GM19395 (cell line): ENCODE results near the gene EVI5L.
"Not testable (repeated sequence)": the region's sequence is repeated elsewhere in the genome, so short reads cannot be mapped to it uniquely, and the experiment has no call there.

Experiments used
- ATAC-seq: cut with Tn5 transposase; IDR thresholded peaks from one replicate; pipeline ENCODE4 v1.9.1; 2021; ENCODE audit warnings: mild to moderate bottlenecking, moderate library complexity; ENCODE audit not compliant: unreplicated experiment

Gene EVI5L

DNA sequence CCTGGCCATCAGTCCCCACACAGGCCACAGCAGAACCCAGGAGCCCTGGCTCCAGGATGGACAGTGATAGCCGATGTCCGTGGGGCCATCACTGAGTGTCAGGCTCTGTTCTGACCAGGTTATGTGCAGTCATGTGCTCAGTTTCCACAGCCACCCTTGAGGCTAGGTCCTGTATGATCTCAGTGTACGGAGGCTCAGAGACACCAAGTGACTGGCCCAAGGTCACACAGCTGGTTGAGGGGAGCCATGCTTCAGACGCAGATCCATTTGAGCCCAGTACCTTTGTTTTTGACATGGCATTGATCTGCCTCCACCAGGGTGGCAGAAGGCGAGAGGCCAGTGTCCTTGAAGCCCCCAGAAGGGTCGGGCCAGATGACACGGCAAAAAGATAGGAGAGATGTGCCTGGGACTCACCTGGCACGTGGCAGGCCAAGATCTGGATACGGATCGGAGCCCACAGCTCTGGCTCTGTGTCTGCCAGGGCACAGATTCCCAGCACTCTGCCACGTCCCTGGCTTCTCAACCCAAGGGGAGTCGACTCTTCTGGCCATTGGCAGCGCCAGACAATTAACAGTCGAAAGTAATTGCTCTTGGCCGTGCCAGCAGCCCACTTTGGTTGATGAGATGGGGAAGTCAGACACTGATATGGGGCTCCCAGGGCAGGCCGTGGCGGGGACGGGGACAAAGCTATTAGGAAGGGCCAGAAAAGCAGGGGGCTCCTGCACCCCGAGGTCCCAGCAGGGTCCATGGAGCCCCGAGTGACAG, 15.6 kb downstream of the EVI5L start:
- ATAC-seq = no peak

DNA sequence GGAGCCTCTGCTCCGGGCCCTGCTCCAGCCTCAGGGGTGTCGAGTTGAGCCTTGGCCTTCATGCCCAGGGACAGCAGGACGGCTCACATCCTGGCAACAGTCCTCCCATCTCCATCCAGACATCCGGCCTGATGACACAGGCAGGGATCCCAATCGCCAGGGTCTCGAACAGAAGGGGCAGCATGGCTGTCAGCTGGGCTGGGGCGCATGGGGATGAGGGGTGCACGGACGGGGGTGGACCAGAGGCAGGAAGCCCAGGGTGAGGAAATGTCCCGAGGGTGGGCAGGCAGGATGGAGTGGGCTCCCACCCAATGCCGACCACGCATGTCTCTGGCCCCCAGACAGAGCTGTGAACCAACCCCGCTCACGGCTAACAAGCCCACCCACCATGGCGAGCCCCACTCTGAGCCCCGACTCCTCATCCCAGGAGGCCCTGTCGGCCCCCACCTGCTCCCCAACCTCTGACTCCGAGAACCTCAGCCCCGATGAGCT, 16.2 kb downstream of the EVI5L start:
- ATAC-seq = no peak

DNA sequence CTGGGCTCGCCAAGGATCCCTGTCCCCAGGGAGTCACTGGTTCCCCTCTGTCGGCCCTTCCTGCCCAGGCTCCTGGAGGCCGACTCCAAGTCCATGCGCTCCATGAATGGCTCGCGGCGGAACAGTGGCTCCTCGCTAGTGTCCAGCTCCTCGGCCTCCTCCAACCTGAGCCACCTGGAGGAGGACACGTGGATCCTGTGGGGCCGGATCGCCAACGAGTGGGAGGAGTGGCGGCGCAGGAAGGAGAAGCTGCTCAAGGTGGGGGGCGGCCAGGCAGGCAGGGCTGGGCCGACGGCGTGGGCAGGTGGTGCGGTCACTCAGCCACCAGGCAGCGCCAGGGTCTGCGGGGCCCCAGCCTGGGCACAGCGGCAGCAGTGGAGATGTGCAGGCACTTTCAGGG, 17.6 kb downstream of the EVI5L start:
- ATAC-seq = no peak

DNA sequence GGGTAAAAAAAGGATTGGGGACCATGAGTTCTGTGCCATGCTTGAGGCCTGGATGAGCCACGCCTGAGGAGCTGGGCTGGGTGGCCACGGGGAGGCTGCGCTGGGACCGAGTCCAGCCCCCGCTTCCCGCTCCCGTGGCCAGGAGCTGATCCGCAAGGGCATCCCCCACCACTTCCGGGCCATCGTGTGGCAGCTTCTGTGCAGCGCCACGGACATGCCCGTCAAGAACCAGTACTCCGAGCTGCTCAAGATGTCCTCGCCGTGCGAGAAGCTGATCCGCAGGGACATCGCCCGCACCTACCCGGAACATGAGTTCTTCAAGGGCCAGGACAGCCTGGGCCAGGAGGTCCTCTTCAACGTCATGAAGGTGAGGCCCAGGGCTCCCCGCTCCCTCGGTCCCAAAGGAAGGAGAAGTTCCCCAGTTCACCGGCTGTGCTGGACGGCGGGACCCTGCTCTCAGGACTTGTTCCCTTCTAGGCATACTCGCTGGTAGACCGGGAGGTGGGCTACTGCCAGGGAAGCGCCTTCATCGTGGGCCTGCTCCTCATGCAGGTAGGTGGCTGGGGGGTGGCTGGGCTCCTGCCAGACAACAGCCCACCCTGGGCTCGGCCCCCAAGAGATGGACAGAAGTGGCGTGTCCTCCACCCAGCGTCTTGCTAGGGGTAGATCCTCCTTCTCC, 18.9 kb downstream of the EVI5L start:
- ATAC-seq = no peak

DNA sequence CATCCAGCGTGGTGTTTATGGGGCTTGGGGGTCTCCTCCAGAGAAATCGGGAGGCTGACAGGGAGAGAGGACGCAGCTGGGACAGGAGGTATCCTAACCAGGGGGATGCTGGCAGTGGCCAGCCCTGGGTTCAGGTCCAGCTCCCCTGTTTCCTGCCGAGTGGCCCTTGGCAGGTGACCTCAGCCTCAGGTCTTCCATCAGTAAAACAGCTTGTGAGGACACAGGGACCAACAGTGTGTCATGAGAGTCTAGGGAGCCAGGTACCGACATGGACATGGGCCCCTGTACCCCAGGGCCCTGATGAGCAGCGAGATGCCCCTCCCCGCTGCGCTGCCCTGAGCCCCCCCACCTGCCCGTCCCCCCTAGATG, 19.6 kb downstream of the EVI5L start:
- ATAC-seq = no peak

DNA sequence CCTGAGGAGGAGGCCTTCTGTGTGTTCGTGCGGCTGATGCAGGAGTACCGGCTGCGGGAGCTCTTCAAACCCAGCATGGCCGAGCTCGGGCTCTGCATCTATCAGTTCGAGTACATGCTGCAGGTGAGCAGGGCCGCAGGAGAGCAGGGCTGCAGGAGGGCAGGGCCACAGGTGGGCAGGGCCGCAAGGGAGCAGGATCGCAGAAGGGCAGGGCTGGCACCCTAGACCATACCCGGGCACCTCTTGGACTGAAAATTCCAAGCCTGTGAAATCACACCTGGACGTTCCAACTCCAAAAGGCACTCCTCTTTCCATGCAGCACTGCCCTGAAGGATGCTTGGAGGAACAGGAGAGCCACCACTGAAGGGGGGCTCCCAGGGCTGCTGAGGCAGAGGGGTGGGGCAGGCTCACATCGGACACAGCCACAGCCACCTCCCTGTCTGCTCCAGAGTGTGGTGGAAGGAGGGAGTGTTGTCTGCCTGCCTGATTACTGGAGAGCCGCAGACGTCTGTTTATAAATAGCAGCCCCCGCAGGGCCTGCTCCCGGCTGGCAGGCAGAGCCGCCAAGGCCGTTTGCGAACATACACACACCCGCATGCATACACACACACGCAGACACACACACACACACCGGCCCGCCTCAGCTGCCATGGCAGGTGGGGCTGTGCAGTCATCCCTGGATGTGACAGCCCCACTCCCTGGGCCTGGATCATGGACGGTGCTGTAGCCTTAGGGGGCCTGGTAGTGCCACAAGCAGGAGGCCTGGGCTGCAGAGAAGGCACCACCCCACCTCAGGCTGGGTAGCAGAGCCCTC, 20.2 kb downstream of the EVI5L start:
- no peak for ATAC-seq

DNA sequence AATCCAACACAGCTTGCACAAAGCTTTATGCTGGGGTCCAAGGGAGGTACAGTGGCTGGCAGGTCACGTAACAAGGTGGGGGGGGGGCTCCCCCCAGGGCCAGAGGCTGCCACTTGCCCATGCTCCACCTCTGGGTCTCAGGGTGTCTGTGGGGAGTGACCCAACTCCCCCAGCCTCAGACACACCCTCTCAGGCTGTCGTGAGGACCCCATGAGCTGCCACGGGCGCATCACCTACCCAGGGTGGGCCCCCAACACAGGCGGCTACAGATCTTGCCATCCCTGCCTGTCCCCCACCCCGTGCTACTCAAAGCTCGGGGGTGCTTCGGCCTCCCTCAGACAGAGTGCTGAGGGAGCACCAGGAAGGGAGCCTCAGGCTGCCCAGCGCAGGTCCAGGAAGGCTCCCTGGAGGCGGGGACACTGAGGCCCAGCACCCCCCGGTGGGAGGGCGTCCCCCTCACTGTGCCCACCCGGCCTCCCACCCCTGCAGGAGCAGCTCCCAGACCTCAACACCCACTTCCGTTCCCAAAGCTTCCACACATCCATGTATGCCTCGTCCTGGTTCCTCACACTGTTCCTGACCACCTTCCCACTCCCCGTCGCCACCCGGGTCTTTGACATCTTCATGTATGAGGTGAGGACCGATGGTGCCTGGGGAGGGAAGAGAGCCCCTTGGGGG, 21.1 kb downstream of the EVI5L start:
- ATAC-seq = no peak

DNA sequence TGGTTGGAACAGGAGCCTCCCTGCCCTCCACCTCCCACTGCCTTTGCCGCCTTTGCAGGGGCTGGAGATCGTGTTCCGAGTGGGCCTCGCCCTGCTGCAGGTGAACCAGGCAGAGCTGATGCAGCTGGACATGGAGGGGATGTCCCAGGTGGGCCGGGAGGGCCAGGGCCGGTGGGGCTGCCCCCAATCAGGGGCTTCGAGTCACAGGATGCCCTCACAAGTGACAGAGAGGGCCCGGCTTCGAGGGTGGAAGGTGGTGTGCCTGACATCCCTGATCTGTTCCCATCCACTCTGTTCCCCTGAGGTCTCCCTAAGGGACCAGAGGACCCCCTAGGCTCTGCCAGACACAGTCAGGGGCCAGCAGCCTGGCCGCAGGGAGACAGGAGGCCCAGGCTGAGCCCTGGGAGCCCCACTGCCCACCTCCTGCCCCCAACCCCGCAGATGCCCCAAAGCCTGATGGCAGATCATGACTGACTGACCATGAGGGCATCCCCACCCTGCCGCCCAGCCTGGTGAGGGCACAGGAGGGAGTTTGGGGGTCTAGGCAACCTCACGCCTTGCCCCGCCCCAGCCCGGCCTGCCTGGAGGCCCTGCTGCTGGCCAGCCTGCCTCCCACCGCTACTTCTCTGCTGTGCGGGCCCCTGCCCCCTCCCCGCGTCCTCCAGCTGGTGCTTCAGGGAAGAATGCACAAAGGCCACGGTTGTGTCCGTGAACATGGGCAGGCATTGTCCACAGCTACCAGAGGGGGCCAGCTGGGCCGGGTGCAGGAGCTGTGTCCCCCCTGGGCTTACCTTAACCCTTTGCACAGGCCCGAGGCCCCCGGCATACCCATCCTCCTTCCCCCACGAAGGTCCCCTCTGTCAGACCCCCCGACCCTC, 21.8 kb downstream of the EVI5L start:
- ATAC-seq = no peak

DNA sequence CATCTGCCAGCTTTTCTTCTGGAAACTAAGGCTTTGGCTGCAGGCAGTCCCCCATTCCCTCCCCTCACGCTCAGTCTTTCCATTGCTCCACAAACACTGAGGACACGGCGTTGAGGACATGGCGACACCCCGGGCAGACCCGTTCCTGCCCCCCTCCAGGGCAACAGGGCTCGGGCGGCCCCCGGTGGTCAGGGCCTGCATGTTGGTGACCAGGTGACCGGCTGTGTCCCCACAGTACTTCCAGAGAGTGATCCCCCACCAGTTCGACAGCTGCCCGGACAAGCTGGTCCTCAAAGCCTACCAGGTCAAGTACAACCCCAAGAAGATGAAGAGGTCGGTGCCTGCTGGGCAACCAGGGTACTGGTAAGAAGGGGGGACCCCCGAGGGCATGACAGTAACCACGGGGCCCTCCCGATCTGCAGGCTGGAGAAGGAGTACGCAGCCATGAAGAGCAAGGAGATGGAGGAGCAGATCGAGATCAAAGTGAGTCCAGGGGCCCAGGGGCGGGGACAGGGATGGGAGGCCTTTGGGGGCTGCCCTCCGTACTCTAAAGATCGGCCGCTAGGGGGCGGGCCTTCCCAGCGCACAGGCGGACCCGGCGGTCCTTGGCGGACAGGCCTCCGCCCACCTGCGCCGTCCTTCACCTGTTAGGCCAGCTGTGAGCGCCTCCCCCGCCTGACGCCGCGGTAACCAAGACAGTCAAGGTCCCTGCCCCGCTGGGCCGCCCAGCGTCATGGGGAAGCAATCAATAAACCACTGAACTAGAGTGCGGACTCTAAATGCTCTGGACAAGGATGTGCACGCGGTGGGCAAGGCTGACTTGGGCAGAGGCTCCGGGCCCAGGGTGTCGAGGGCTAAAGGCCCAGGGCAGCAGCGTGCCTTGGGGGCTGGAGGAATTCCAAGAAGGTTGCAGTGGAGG, 23.1 kb downstream of the EVI5L start:
- no peak for ATAC-seq

DNA sequence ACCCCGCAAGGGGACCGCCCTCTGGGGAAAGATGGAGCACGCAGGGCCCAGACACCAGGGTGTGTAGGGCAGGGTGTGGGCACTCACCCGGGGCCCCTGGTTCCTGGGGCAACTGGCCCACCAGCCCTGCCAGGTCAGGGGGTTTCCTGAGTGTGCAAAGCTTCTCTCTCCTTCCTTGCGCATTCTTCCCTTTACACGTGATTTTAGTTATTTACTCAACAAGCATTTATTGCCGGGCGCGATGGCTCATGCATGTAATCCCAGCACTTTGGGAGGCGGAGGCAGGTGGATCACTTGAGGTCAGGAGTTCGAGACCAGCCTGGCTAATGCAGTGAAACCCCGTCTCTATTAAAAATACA, 23.7 kb downstream of the EVI5L start:
- ATAC-seq = no peak

DNA sequence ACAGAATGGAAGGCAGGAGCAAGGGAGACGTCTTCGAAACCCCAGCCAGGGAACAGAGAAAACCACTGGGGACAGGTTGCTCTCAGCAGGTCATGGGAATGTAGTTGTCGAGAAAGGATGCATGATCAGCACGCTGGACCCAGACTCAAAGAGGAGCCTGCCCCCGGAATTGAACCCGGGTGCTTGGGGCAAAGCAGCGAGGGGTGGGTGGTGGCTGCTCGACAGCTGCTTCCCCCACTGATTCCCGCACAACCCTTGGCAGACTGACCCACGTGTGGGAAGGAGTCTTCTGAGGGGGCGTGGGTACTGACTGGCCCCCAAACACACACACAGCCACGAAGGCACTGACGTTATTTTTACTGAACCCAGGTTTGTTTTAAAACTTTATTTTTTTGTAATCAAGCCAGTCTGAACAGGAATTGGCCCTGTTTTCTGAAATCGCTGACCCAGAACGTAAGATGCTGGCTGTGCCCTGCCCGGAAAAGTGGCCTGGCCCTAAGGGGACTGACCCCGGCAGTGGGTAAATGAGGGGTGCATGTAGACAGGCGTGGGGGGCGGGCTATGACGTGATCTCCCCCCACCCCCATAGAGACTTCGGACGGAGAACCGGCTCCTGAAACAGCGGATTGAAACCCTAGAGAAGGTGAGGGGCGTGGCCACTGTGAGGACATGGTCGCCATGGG, 25.5 kb downstream of the EVI5L start:
- ATAC-seq = no peak

DNA sequence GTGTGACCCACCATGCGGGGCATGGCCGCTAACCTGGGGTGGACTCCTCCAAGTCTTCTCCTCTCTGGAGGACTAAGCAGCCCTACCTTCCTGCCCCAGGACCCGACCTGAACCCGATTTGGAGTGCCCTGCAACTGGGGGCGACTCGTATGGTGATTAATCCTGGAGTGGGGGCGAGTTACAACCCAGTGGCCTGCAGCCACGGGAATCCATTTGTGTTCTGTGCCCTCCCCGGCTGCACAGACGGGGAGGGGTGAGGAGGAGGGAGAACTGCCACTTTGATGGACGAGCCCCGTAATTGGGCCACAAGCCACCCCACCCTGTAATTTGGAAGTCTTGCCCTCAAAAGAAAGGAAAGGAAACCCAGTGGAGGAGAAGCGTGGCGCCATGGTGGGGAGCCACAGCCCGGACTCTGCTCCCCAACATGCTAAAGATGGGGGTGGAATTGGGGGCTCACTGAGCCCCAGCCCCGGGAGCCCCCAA, 26.1 kb downstream of the EVI5L start:
- no peak for ATAC-seq

DNA sequence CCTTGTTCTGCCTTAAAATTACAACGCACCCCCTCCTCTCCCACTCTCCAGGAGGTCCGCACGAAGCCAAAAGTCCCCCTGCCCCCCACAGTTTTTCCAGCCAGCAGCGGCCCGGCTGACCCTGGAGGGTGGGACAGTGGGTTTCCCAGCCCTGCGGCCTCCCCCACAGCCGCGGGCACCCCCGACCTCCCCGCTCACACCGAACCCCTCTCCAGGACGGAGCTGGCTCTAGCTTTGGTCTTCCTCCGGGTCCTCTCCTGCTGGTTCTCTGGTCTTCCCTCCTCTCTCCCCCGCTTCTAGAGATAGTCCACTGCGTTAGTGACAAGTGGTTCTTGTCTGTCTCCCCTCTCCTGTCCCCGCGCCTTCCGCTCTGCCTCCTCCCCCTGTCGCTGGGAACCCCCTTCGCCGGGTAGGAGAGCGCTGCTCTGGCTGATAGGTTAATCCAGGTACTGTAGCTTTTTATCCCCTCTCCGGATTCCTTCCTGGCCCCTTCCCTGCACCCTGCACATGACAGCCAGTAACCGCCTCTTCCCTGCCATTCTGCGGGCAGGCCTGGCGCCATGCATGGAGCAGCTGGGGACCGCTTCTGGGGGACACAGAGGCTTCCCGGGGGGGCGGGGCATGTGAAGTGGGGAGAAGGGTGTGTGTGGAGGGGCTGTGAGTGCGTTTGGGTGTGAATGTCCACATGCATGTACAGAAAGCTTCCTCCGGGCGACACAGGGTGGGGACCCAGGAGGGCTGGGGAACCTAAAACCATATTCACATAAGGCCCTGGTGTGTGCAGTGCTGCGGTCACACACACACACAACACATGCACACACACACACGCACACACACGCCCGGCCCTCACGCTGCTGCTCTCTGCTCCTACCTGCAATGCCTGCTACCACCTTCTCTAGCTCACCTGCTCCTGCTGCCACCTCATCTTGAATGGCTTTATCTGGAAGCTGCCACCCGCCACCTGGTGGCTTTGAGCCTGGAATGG, 27.0 kb downstream of the EVI5L start:
- ATAC-seq = no peak

DNA sequence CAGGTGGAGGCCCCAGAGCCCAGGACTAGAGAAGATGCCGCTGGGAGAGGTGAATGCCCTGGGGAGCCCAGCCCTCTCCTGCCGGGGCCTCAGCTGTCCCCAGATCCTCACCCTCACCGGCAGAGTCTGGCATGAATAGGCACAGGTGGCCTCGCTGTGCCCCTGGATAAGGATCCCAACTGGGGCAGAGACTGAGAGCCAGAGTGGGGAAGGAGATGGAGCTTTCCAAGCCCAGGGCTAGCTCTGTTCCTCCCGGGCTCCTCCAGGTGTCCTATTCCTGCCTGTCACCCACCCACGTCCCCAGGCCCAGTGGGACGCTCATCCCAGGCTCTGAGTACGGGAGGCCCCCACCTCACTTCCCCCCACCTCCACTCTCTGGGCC, 27.7 kb downstream of the EVI5L start:
- no peak for ATAC-seq

DNA sequence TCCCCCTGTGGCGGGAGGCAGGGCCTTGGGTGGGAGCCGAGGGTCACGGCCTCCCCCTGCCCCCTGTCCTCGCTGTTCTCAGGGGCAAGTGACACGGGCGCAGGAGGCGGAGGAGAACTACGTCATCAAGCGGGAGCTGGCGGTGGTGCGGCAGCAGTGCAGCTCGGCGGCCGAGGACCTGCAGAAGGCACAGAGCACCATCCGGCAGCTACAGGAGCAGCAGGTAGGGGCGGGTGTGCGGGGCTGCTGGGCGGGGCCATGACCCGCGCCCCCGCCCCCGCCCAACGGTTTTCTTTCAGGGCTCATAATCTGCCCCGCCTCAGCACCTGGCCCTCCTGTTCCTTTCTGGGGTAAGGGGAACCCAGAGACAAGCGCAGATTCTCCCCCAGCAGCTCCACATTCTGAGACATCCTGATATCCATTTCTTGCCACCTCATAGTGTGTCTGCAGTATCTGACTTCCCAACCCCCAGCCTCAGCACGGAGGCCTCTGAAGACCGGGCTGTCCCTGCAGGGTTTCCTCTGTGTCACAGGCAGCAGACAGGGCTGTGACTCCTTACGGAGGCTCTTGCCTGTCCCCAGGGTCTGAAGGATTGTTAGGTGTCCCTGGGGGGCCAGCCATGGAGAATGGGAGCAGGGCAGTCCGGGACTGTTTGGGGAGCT, 28.2 kb downstream of the EVI5L start:
- ATAC-seq = no peak

DNA sequence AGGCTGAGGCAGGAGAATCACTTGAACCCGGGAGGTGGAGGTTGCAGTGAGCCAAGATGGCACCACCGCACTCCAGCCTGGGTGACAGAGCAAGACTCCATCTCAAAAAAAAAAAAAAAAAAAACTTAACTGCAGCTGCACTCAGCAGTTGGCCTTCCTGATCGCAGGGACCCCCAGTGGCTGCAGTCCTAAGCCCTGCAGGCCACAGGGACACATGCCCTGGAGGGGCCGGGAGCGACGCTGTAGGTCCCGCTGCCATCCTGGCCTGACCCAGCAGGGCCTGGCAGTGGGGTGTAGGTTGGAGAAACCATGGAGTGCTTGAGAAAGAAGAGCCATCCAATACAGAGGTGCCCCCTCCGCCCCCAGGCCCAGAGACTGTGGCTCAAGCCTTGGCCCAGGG, 29.1 kb downstream of the EVI5L start:
- ATAC-seq = not testable (repeated sequence)
